Measurements from ENCODE around the gene SRSF1.
A peak's percentile ranks its signal among the peaks of the same experiment; 100 is the strongest.
"Not testable (repeated sequence)": the region's sequence is repeated elsewhere in the genome, so short reads cannot be mapped to it uniquely, and the experiment has no call there.

Gene SRSF1

GRCh38 chr17:58006924-58007780, at the start of gene SRSF1:
Gene SRSF1 (minus strand): TSS chr17:58007246. CDS start chr17:58007137, 109 bp downstream.
- DNase-seq, result peak; percentile 98

- DNase-seq, result no peak
These were observed 49.4 kb upstream of the SRSF1 start for GRCh38 chr17:58056476-58056875.

- no peak for DNase-seq
These were observed 47.6 kb upstream of the SRSF1 start for GRCh38 chr17:58054641-58055040.

DNA sequence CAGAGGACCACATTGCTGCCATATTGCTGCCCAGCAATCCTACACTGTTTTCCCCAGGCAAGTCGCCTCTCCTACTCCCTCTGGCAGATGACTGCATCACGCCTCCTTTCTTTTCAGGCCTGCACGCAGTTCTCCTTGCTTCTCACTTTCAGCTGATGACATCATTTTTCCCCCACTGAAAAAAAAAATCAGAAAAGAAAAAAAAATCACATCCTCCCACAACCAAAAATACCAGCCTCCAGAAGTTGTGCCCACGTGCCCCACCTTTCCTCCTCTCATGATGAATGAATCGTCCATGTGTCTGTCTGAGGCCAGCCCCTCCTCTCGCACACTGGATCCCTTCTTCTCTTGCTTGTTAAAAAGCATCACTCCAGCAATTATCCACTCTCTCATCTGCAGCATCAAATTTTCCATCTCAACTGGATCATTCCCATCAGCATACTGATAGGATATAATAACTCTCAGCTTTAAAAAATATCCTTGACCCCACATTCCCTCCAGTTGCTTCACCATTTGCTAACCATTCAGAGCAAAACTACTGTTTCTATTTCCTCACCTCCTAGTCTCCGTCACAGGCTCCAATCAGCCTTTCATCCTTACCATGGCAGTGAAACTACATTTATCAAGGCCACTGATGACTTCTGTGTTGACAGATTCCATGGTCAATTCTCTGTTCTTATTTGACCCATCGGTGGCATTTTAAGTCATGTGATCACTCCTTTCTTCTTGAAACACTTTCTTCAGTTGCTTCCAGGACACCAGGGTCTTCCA, 46.1 kb upstream of the SRSF1 start:
- DNase-seq, result no peak

- no peak for DNase-seq
These were observed 45.4 kb upstream of the SRSF1 start for GRCh38 chr17:58052407-58052806.

GRCh38 chr17:58051468-58051867, 44.4 kb upstream of the SRSF1 start:
- no peak for DNase-seq

GRCh38 chr17:58050966-58051365, 43.9 kb upstream of the SRSF1 start:
- no peak for DNase-seq

DNA sequence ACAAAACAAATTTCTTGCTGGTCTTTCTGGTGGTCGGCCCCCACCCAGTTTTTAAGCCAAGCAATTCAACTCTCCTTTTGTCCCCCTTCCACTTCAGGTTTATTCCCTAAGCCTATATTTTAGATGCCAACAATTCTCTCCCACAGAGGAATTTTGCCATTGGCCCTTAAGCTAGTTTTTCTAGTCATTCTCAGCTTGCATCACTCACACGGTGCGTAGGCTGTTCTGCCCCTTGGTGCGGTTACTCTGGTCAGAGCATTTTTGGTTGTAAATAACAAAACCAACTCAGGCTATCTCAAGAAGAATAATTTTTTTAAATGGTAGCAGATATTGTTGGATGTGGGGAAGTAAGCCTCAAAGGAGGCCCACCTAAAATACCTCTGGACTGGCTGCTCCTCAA, 42.5 kb upstream of the SRSF1 start:
- DNase-seq, result no peak

DNA sequence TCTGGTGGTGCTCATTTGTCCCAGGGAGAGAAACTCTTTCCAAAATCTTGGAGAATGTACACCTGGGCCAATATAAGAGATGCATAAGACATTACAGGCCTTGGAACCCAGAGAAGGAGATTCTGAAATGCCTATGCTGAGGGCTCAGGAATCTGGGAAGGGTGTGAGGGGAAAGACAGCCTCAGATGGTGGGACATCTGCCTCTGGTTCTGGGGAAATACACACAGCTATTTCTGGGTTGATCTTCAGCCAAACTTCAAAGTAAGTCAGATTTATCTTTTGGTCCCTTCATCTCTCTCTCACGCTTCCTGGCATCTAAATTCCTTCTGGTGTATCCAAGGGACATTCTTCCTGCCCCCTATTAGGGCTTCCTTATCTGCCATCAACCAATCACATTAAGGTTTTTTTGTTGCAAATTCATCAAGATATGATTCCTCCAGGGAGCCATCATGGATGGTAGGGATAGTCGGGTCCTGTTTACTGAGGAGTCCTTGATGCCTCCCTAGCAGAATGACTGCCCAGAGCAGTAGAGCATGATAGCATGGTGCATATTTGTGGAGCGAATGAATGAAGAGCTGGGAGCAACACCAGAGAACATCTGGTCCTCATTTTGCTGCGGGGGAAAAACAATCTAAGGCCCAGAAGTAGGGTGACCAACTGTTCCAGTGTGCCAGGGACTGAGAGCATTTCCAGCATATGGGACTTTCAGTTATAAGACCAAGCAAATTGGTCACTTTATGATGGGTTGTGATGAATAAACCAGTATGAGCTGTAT, 40.5 kb upstream of the SRSF1 start:
- DNase-seq, result no peak

DNA sequence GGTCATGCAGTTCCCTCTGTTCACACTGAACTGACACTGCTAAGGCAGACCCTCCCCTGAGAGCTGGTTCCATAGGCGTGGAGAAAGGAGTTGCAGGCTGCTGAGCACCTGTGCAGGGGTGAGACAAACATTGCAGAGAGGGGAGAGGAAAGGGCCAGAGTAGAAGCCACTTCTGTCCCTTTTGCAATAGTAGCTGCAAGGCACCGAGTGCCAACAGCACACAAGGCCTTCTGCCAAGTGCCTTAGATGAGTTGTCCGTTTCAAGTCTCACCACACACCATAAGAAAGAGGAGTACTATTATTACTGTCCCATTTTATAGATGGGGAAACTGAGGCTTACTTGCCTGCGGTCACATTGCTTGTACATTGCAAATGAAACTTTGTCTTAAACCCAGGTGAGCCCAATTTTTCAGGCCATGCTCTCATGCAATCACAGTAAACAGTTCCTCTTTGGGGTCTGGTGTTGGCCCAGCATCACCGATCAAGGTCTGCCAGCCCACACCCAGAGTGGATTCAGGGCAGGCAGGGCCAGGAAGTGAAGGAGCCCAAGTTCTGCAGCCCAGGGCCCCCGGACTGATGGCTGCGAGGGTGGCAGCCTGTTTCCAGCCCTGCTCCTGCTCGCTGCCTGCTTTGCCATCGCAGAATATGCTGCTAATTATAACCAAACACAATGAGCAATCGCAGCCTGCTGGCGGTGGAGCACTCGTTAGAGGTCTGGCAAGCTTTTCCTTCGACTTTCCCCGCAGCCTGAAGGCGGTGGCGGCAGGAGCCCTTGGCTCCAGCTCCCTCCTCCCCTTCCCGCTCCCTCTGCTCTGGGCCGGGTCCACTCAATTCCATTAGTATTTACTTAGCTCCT, 39.4 kb upstream of the SRSF1 start:
- peak; percentile 6 for DNase-seq

- not testable (repeated sequence) for DNase-seq
These were observed 37.2 kb upstream of the SRSF1 start for GRCh38 chr17:58044256-58044655.

DNA sequence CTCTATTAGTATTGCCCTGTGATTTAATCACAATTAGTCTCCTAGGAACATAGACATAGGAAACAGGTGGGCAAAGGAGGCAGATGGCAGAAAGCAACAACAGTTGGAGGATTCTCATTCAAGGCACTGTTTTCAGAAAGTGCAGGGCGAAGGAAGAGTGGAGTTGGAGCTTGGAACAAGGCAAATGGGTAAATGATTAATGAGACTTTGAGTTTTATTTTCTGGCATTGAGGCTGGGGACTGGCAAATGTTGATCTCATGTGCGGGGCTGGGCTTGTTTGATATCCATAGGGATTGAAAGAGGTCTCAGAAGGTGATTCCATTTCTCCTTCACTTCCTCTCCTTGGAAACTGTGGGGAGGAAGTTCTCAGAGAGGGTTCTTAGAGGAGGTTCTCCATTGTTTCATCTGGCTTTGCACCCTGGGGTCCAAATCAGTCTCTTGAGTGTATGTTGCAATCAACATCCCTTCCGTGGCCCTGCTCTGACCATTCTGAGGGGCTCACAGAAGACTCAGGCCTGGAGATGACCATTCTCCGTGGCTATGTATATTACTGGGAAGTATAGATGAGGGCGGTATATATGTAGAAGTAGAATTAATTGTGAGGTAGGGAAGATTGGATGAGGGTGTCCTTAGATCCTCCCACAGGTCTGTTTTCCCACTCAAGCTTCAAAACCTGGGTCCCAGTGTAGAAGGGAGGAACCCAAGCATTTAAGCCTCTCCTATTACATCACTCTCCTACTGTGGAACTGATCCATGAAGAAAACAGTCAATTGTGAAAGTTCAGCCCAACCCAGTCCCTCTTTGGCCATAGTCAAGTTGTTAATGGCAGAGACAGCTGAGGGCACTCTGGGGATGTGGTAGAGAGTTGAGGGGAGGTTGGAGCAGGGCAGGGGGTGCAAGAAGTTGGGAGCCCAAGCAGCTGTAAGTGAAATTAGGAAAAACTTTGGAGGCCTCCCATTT, 36.5 kb upstream of the SRSF1 start:
- no peak for DNase-seq

DNA sequence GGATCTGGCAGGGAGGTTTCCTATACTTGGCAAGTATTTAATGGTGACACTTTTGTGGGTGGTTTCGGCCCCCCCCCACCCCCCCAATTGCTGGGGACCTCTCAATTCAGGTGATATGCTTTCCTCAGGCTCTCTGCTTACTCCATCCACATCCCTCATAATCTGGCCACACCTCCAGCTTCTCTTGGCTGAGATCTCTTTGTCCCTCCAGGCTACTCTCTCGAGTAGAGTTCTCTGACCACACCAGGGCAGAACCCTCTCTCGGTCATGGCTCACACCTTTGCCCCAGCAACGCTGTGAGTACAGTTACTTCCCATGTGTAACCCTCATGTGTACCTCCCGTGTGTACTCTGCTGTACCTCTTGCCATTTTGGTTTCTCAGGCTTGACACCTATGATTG, 34.1 kb upstream of the SRSF1 start:
- DNase-seq, result no peak

DNA sequence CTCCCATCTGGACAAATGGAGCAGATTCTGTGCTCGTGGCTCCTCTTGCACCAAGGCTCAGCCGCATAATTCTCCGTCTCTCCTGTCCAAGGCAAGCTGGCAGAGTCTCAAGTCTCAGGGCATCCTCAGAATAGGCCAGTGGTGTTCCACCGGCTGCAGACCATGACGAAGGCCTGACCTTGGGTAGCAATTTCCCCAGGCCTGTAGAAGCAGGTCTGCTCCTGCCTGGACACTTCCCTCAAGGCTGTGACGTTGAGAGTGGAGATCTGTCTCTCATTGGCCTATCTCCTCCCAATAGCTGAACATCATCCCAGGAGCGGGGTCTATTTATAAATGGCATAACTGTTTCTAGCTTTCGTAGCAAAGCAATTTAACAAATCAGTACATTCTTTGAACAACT, 33.3 kb upstream of the SRSF1 start:
- DNase-seq, result no peak

GRCh38 chr17:58039975-58040374, 32.9 kb upstream of the SRSF1 start:
- no peak for DNase-seq

DNA sequence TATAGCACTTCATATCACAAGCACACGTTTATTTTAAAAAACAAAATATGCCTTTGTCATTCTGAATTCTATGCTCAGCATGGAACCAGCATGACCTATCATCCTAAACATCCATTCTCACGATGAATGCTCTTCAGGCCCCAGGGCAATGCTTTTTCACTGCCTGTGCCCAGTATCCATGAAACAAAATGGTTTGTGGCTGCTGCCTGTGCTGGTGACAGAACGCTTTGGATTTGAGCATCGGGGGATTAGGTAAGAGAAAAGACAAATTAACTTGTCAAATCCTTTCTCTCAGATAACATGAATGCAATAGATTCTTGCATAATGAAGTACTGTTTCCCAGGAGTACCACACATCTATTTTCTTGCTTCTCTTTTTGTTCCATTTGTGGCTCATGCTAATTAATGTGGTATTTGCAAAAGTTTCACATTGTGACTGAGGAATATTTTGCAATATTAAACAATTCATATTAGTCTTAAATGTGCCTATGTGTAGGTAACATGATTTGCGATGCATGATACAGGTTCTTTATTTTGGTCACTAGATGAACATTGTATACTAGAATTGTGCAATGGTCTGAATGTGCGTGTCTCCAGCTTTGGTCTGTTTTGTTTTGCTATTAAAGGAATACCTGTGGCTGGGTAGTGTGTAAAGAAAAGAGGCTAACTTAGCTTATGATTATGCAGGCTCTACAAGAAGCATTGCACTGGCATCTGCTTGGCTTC, 25.8 kb upstream of the SRSF1 start:
- no peak for DNase-seq

GRCh38 chr17:58028578-58028977, 21.5 kb upstream of the SRSF1 start:
- DNase-seq, result no peak

GRCh38 chr17:58020401-58020800, 13.4 kb upstream of the SRSF1 start:
- peak; percentile 63 for DNase-seq

DNA sequence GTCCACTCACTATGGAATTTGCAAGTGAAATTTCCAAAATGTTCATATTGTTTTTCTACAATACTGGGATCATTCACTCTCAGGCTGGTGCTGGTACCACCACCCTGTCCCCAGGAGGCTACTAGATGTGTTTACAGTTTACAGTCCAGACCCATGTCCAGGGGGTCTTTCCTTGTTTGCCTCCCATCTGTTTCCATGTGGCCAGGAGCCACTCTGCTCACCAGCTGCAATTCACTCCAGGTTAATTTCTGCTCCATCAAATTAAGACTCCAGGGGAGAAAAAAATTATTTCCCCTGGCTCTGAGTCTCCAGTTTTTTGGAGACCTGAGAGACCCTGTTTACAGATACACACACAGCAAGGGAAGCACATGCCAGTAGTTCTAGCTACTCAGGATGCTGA, 12.5 kb upstream of the SRSF1 start:
- DNase-seq, result no peak

- DNase-seq, result no peak
These were observed 12.0 kb upstream of the SRSF1 start for GRCh38 chr17:58019039-58019438.
